ENCODE results near the gene CCDC73. TPM values are rescaled to one million over a fixed set of nuclear protein-coding genes. Genes with fewer than 3 reads are reported as not detected.
"Not testable (repeated sequence)": the region's sequence is repeated elsewhere in the genome, so short reads cannot be mapped to it uniquely, and the experiment has no call there.

The CCDC73 gene
- total RNA-seq, 1 experiment from 2014 or later, result not detected

DNA sequence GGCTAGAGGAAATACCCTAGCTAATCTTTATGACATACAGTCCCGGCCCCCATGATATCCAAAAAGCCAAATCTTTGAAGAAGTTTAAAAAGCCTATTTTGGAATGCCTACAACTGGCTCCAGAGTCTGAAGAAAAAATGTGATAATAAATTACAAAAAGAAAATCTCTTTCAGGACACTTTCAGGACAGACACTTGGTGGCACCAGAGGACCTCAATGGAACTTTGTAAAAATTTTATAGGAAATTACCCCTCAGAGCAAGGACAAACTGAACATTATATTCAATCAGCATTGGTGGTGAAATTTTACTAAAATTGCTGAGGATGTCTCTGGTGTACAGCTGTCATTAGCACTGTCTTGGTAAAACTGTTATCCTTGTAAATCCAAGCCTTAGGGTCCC lies 81.0 kb downstream of the CCDC73 start:
- no peak overlapping the region for H3K4me3 Mint-ChIP-seq

DNA sequence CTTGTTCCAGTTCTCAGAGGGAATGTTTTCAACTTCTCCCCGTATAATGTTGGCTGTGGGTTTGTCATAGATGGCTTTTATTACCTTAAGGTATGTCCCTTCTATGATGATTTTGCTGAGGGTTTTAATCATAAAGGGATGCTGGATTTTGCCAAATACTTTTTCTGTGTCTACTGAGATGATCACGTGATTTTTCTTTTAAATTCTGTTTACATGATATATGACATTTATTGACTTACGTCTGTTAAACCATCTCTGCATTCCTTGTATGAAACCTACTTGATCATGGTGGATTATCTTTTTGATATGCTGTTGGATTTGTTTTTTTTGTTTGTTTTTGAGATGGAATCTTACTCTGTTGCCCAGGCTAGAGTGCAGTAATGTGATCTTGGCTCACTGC lies 85.5 kb downstream of the CCDC73 start:
- H3K36me3 Mint-ChIP-seq; H3K4me1 Mint-ChIP-seq; POLR2A ChIA-PET; DNase-seq (ENCODE audit: low spot score); ATAC-seq; CTCF ChIA-PET; H3K27me3 Mint-ChIP-seq (ENCODE audit: low read depth); H3K27ac Mint-ChIP-seq; H3K4me3 Mint-ChIP-seq: not testable (repeated sequence)
- H3K9me3 Mint-ChIP-seq, result peaks cover 11% of the 10 kb centered on the region; the same call in 1 of the 2 replicates

More for the DNA sequence above, 81.0 kb downstream of the CCDC73 start:
- TF ChIP-seq PREB (CRISPR knock-in tag; IDR thresholded peaks at IDR 0.05; ENCODE audit: borderline replicate concordance) (no peak), MYBL2 (CRISPR knock-in tag; IDR thresholded peaks at IDR 0.05) (no peak), E2F1 (CRISPR knock-in tag; IDR thresholded peaks at IDR 0.05) (no peak), ZBTB21 (CRISPR knock-in tag; IDR thresholded peaks at IDR 0.05; ENCODE audit: borderline replicate concordance) (no peak), RORB (CRISPR knock-in tag; IDR thresholded peaks at IDR 0.05) (no peak), CREM (CRISPR knock-in tag; IDR thresholded peaks at IDR 0.05) (no peak), ETV6 (CRISPR knock-in tag; IDR thresholded peaks at IDR 0.05) (no peak), GRHL2 (CRISPR knock-in tag; IDR thresholded peaks at IDR 0.05; ENCODE audit: insufficient replicate concordance, severe bottlenecking) (no peak), ARID4B (CRISPR knock-in tag; IDR thresholded peaks at IDR 0.05; ENCODE audit: borderline replicate concordance) (no peak), E2F4 (CRISPR knock-in tag; IDR thresholded peaks at IDR 0.05; ENCODE audit: borderline replicate concordance, low read depth) (no peak), ZNF232 (CRISPR knock-in tag; IDR thresholded peaks at IDR 0.05) (no peak), GTF2I (CRISPR knock-in tag; conservative IDR thresholded peaks at IDR 0.05) (no peak), GABPB1 (CRISPR knock-in tag; IDR thresholded peaks at IDR 0.05) (no peak)
- TF ChIP-seq, protein P1, sequence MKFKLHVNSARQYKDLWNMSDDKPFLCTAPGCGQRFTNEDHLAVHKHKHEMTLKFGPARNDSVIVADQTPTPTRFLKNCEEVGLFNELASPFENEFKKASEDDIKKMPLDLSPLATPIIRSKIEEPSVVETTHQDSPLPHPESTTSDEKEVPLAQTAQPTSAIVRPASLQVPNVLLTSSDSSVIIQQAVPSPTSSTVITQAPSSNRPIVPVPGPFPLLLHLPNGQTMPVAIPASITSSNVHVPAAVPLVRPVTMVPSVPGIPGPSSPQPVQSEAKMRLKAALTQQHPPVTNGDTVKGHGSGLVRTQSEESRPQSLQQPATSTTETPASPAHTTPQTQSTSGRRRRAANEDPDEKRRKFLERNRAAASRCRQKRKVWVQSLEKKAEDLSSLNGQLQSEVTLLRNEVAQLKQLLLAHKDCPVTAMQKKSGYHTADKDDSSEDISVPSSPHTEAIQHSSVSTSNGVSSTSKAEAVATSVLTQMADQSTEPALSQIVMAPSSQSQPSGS (CRISPR knock-in tag; IDR thresholded peaks at IDR 0.05; ENCODE audit: borderline replicate concordance, low read depth), result no peak
- Mint-ChIP-seq H3K36me3 (no peaks in the 10 kb centered on the region), H3K9me3 (no peaks in the 10 kb centered on the region), H3K27me3 (ENCODE audit: low read depth) (peaks cover 6% of the 10 kb centered on the region; the same call in 1 of the 2 replicates), H3K4me1 (no peaks in the 10 kb centered on the region), H3K27ac (no peak overlapping the region)
- ATAC-seq (no peak), DNase-seq (ENCODE audit: low spot score) (no peak)
- ChIA-PET CTCF (interaction anchor here (1.6 to 1.7 kb wide), 2 partner anchors 78 to 96 kb away, joined by 3 to 6 read pairs; no protein-coding TSS in a partner anchor), POLR2A (no interaction called here)
